Sigmoid colon (tissue), 7 donors: ENCODE data around the gene PLXNA4. TPM values are rescaled to one million over a fixed set of nuclear protein-coding genes. Genes with fewer than 3 reads are reported as not detected.

Experiments used
- DNase-seq: peaks from one replicate; pipeline ENCODE4 v3.0.0-alpha.2; 2019
- H3K27ac ChIP-seq, 4 donors: fragments of 200-600 bp; sonication (generic); one replicate each; pipeline ENCODE4 v1.5.1; 2016 to 2019; ENCODE audit warnings: mild to moderate bottlenecking in 1 of 4
- H3K27me3 ChIP-seq, 3 donors: fragments of 200-600 bp; sonication (generic); one replicate each; pipeline ENCODE4 v1.5.1; 2019; ENCODE audit warnings: mild to moderate bottlenecking in 1 of 3
- H3K36me3 ChIP-seq, 4 donors: fragments of 200-600 bp; sonication (generic); one replicate each; pipeline ENCODE4 v1.5.1; 2016 to 2019
- H3K4me1 ChIP-seq, 4 donors: fragments of 200-600 bp; sonication (generic); one replicate each; pipeline ENCODE4 v1.5.1; 2017 to 2019
- H3K4me3 ChIP-seq, 4 donors: fragments of 200-600 bp; sonication (generic); one replicate each; pipeline ENCODE4 v1.5.1; 2017 to 2019; ENCODE audit warnings: mild to moderate bottlenecking in 2 of 4, moderate library complexity in 1 of 4
- H3K9me3 ChIP-seq, 4 donors: fragments of 200-600 bp in 3 of 4; sonication (generic) in 3 of 4; one replicate each; pipeline versions ENCODE4 v1.5.1 to v1.6.1; 2013 to 2019
- CTCF ChIP-seq, 4 experiments: fragments of 450-650 bp in 3 of 4; fragments of 200-600 bp in 1 of 4; IDR thresholded peaks; one replicate each; pipeline ENCODE4 v1.5.1; 2016 to 2019; ENCODE audit warnings: antibody characterized with exemption in 4 of 4, mild to moderate bottlenecking in 3 of 4, moderate library complexity in 2 of 4
- EP300 ChIP-seq, 4 donors: sonication (generic); formaldehyde crosslinking; IDR thresholded peaks; one replicate each; pipeline ENCODE4 v1.6.1; 2017; ENCODE audit warnings: antibody characterized with exemption in 4 of 4
- POLR2A ChIP-seq, 2 donors: fragments of 450-650 bp; IDR thresholded peaks; one replicate each; pipeline ENCODE4 v1.6.1; 2016; ENCODE audit warnings: antibody characterized with exemption in 2 of 2, mild to moderate bottlenecking in 2 of 2, moderate library complexity in 2 of 2
- POLR2AphosphoS5 ChIP-seq, 4 donors: sonication (generic); formaldehyde crosslinking; IDR thresholded peaks; one replicate each; pipeline ENCODE4 v1.6.1; 2017; ENCODE audit warnings: antibody characterized with exemption in 4 of 4
- WGBS, 2 donors: extraction: QIAGEN DNeasy Blood & Tissue Kit; methylation state at CpG; one replicate each; pipeline ENCODE4 v1.1.7; 2013; 5-methylcytosine and 5-hydroxymethylcytosine counted together
- intact Hi-C: fragments of 100-400 bp; cut with DNase I; formaldehyde crosslinking; loops from one replicate; pipeline ENCODE4 v1.15.1; 2023
- polyA plus RNA-seq, 3 donors: library from polyadenylated mRNA; stranded (reverse); fragments of 200-250 nt; gene quantifications; one replicate each; pipeline ENCODE4 v1.2.3, GENCODE V29; 2013
- total RNA-seq, 4 donors: library from RNA; depleted of rRNA; stranded (reverse); fragments of >200 nt; gene quantifications; one replicate each; pipeline ENCODE4 v1.1.0, GENCODE V29; 2016
- donor health status: healthy with polysubstance abuse.
- donor health status: Bipolar disorder and iron deficiency.
- donor health status: healthy.

Gene PLXNA4
- total and polyA plus RNA-seq, 7 donors = under 0.01 to 10.5 (median 3.7) TPM; not detected in 1

- no peaks in the 10 kb centered on the region for H3K27me3 ChIP-seq
- H3K4me1 ChIP-seq = no peaks in the 10 kb centered on the region
- intact Hi-C loops = no loop called here
- H3K4me3 ChIP-seq = no peak overlapping the region
- no peaks in the 10 kb centered on the region for H3K9me3 ChIP-seq
- DNase-seq = no peak
- no peaks in the 10 kb centered on the region for H3K36me3 ChIP-seq
- no peak overlapping the region for H3K27ac ChIP-seq
- no peak for TF ChIP-seq POLR2A (IDR thresholded peaks at IDR 0.05)
- no peak for TF ChIP-seq POLR2AphosphoS5 (IDR thresholded peaks at IDR 0.05)
- TF ChIP-seq EP300 (IDR thresholded peaks at IDR 0.05) = no peak
- no peak for TF ChIP-seq CTCF (IDR thresholded peaks at IDR 0.05)
- 80 to 90% methylated on average over 5 of the region's 5 CpGs for WGBS, 2 donors
Measured at GRCh38 chr7:132328760-132329159, 247.5 kb downstream of the PLXNA4 start.

- H3K9me3 ChIP-seq = no peaks in the 10 kb centered on the region
- no peaks in the 10 kb centered on the region for H3K36me3 ChIP-seq
- 78 to 91% methylated on average over 13 of the region's 13 CpGs for WGBS, 2 donors
- no peaks in the 10 kb centered on the region for H3K4me1 ChIP-seq
- no peak for DNase-seq
- intact Hi-C loops = no loop called here
- H3K27me3 ChIP-seq = no peaks in the 10 kb centered on the region
- no peak overlapping the region for H3K4me3 ChIP-seq
- no peak for TF ChIP-seq EP300 (IDR thresholded peaks at IDR 0.05)
- TF ChIP-seq POLR2A (IDR thresholded peaks at IDR 0.05) = no peak
- no peak for TF ChIP-seq CTCF (IDR thresholded peaks at IDR 0.05)
- TF ChIP-seq POLR2AphosphoS5 (IDR thresholded peaks at IDR 0.05) = no peak
- no peak overlapping the region for H3K27ac ChIP-seq
Measured at GRCh38 chr7:132328047-132328620, 248.1 kb downstream of the PLXNA4 start.

- WGBS, 2 donors = 92 to 96% methylated on average over 1 of the region's 1 CpG
- intact Hi-C loops = no loop called here
- no peak for TF ChIP-seq CTCF (IDR thresholded peaks at IDR 0.05)
- TF ChIP-seq POLR2A (IDR thresholded peaks at IDR 0.05) = no peak
- TF ChIP-seq POLR2AphosphoS5 (IDR thresholded peaks at IDR 0.05) = no peak
- TF ChIP-seq EP300 (IDR thresholded peaks at IDR 0.05) = no peak
Measured at GRCh38 chr7:132326878-132327589, 249.2 kb downstream of the PLXNA4 start.

GRCh38 chr7:132322970-132323369 is 253.3 kb downstream of the PLXNA4 start:
- no peak for DNase-seq
- 54 to 58% methylated on average over 3 of the region's 3 CpGs for WGBS, 2 donors
- Histone ChIP-seq H3K4me3 (no peak overlapping the region), H3K36me3 (no peaks in the 10 kb centered on the region), H3K9me3 (no peaks in the 10 kb centered on the region), H3K27ac (no peak overlapping the region), H3K27me3 (peaks cover 0 to 23% (median 0%) of the 10 kb centered on the region in 3 donors), H3K4me1 (peaks cover 0 to 13% (median 11%) of the 10 kb centered on the region in 4 donors)
- TF ChIP-seq EP300 (IDR thresholded peaks at IDR 0.05) = no peak
- no peak for TF ChIP-seq POLR2AphosphoS5 (IDR thresholded peaks at IDR 0.05)
- TF ChIP-seq CTCF (IDR thresholded peaks at IDR 0.05) = no peak
- TF ChIP-seq POLR2A (IDR thresholded peaks at IDR 0.05) = no peak
- intact Hi-C loops = no loop called here

More at GRCh38 chr7:132326878-132327589, 249.2 kb downstream of the PLXNA4 start:
- DNase-seq = no peak
- no peaks in the 10 kb centered on the region for H3K4me1 ChIP-seq
- H3K9me3 ChIP-seq = no peaks in the 10 kb centered on the region
- H3K27ac ChIP-seq = no peak overlapping the region
- H3K36me3 ChIP-seq = no peaks in the 10 kb centered on the region
- no peaks in the 10 kb centered on the region for H3K27me3 ChIP-seq
- no peak overlapping the region for H3K4me3 ChIP-seq
